Measurements from ENCODE around the gene WIPF3.

DNA sequence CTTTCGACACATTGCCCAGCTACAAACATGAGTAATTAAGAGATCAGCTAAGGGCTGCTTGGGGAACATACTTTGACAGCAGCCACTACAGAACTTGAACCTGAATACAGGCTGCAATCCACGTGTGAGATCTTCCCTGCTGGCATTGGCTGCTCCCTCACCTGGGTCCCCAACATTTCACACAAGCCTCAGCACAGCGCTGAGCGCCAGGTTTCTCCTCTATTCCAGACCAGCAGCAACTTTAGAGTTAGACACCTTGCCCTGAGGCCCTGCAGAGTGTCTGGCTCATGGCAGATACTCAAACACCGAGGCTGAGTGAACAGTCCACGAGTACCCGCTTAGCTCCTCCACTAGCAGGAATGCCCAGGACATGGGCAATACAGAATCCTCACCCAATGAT is 1.3 kb upstream of the WIPF3 start:
- TF ChIP-seq, protein P1, sequence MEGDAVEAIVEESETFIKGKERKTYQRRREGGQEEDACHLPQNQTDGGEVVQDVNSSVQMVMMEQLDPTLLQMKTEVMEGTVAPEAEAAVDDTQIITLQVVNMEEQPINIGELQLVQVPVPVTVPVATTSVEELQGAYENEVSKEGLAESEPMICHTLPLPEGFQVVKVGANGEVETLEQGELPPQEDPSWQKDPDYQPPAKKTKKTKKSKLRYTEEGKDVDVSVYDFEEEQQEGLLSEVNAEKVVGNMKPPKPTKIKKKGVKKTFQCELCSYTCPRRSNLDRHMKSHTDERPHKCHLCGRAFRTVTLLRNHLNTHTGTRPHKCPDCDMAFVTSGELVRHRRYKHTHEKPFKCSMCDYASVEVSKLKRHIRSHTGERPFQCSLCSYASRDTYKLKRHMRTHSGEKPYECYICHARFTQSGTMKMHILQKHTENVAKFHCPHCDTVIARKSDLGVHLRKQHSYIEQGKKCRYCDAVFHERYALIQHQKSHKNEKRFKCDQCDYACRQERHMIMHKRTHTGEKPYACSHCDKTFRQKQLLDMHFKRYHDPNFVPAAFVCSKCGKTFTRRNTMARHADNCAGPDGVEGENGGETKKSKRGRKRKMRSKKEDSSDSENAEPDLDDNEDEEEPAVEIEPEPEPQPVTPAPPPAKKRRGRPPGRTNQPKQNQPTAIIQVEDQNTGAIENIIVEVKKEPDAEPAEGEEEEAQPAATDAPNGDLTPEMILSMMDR (IDR thresholded peaks at IDR 0.05), result no peak
- TF ChIP-seq POLR2A (IDR thresholded peaks at IDR 0.05), result no peak
